ENCODE results near the gene ELOB.

The ELOB gene

DNA sequence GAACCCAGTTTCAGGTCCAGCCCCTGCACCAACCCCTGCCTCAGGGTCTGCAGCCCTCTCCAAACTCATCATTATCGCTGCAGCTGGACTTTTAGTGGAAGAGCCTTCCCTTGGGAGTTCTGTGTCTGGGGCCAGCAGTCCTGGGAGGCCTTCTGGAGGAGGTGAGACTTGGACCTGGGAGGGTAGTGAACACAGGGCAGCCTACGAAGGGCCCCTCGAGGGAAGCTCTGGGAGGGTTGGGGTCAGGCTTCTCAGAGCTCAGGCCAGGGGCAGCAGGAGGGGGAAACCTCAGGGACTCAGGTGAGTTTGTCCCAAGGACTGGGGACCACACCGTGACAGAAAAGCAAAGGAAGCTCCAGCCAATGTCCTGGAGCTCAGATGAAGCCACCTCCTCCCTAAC lies 35.9 kb downstream of the ELOB start:
- peaks cover 7% of the 10 kb centered on the region for H3K4me1 ChIP-seq (ENCODE audit: control insufficient read depth, insufficient read depth, low read depth, low read length)
- no peak overlapping the region for H4K91ac ChIP-seq (ENCODE audit: low read length)
- 87% methylated on average over 4 of the region's 4 CpGs for WGBS
- no peak overlapping the region for H3K4me3 ChIP-seq (ENCODE audit: insufficient read depth in 1 of 2, low read depth in 1 of 2, low read length in 2 of 2)
- H3K36me3 ChIP-seq (ENCODE audit: control insufficient read depth in 1 of 2, insufficient read depth in 2 of 2, low read depth in 1 of 2, low read length in 2 of 2): no peaks in the 10 kb centered on the region
- no peak overlapping the region for H3K9ac ChIP-seq (ENCODE audit: low read length)
- no peak overlapping the region for H2BK15ac ChIP-seq (ENCODE audit: low read depth, poor library complexity, severe bottlenecking)
- H3K9me3 ChIP-seq (ENCODE audit: control insufficient read depth, low read length): no peaks in the 10 kb centered on the region
- peaks cover 4 to 16% of the 10 kb centered on the region in 2 experiments for H3K27me3 ChIP-seq (ENCODE audit: control insufficient read depth in 1 of 2, insufficient read depth in 1 of 2, low read length in 2 of 2)
- no peaks in the 10 kb centered on the region for H3K79me1 ChIP-seq (replicated peaks; ENCODE audit: low read length, poor library complexity, severe bottlenecking)
- H2BK12ac ChIP-seq (ENCODE audit: low read length in 2 of 2): no peak overlapping the region
- H2BK120ac ChIP-seq (ENCODE audit: low read depth, low read length): no peak overlapping the region
- H3K27ac ChIP-seq (ENCODE audit: low read length, poor library complexity, severe bottlenecking): no peak overlapping the region
- no peak overlapping the region for H3K14ac ChIP-seq (ENCODE audit: low read length in 2 of 2)
- H3K18ac ChIP-seq (ENCODE audit: low read depth in 1 of 2, low read length in 2 of 2): no peak overlapping the region
- no peak overlapping the region for H4K8ac ChIP-seq (ENCODE audit: low read length)
- H3K4me2 ChIP-seq (ENCODE audit: low read length, poor library complexity, severe bottlenecking): no peak overlapping the region
- DNase-seq: no peak
- no peak overlapping the region for H3K23ac ChIP-seq (ENCODE audit: low read length in 2 of 2)
- no peak overlapping the region for H2AK5ac ChIP-seq (ENCODE audit: low read length, severe bottlenecking)
- H3K4ac ChIP-seq (ENCODE audit: low read depth in 1 of 2, low read length in 2 of 2): no peak overlapping the region
- no peak overlapping the region for H2BK5ac ChIP-seq (ENCODE audit: low read depth, low read length, poor library complexity, severe bottlenecking)
- H2AFZ ChIP-seq (ENCODE audit: low read depth, low read length): no peak overlapping the region

DNA sequence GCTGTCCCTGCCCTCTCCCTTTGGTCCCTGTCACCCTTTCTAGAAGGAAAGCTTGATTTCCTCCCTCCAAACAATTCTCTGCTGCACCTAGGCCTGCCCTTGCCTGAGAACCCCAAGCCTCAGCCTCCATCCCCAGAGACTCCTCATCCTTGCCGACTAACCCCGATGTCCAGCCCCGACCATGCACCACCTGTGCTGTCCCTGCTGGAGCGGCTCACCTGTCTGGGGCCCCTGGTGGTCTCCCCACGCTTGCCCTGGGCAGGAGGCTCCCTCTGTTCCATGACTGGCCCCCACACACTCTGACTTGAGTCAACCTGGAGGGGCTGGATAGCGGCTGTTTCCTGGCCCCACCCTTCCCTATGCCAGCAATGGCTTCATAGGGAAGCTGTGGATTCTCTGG lies 36.6 kb downstream of the ELOB start:
- no peaks in the 10 kb centered on the region for H3K79me1 ChIP-seq (replicated peaks; ENCODE audit: low read length, poor library complexity, severe bottlenecking)
- no peak overlapping the region for H2BK12ac ChIP-seq (ENCODE audit: low read length in 2 of 2)
- peak overlapping the region in 1 of 2 experiments; percentile 3 for H3K23ac ChIP-seq (ENCODE audit: low read length in 2 of 2)
- H3K18ac ChIP-seq (ENCODE audit: low read depth in 1 of 2, low read length in 2 of 2): no peak overlapping the region
- H4K8ac ChIP-seq (ENCODE audit: low read length): no peak overlapping the region
- H3K14ac ChIP-seq (ENCODE audit: low read length in 2 of 2): no peak overlapping the region
- no peak overlapping the region for H2AK5ac ChIP-seq (ENCODE audit: low read length, severe bottlenecking)
- no peak overlapping the region for H2AFZ ChIP-seq (ENCODE audit: low read depth, low read length)
- peaks cover 7% of the 10 kb centered on the region for H3K4me1 ChIP-seq (ENCODE audit: control insufficient read depth, insufficient read depth, low read depth, low read length)
- H3K4ac ChIP-seq (ENCODE audit: low read depth in 1 of 2, low read length in 2 of 2): no peak overlapping the region
- H2BK5ac ChIP-seq (ENCODE audit: low read depth, low read length, poor library complexity, severe bottlenecking): no peak overlapping the region
- no peak overlapping the region for H3K27ac ChIP-seq (ENCODE audit: low read length, poor library complexity, severe bottlenecking)
- peaks cover 4 to 16% of the 10 kb centered on the region in 2 experiments for H3K27me3 ChIP-seq (ENCODE audit: control insufficient read depth in 1 of 2, insufficient read depth in 1 of 2, low read length in 2 of 2)
- H3K36me3 ChIP-seq (ENCODE audit: control insufficient read depth in 1 of 2, insufficient read depth in 2 of 2, low read depth in 1 of 2, low read length in 2 of 2): no peaks in the 10 kb centered on the region
- no peak overlapping the region for H2BK120ac ChIP-seq (ENCODE audit: low read depth, low read length)
- WGBS: 81% methylated on average over 6 of the region's 6 CpGs
- H3K9me3 ChIP-seq (ENCODE audit: control insufficient read depth, low read length): no peaks in the 10 kb centered on the region
- peak overlapping the region in 1 of 2 experiments; percentile 22 for H3K4me3 ChIP-seq (ENCODE audit: insufficient read depth in 1 of 2, low read depth in 1 of 2, low read length in 2 of 2)
- no peak overlapping the region for H4K91ac ChIP-seq (ENCODE audit: low read length)
- DNase-seq: no peak
- no peak overlapping the region for H2BK15ac ChIP-seq (ENCODE audit: low read depth, poor library complexity, severe bottlenecking)
- H3K4me2 ChIP-seq (ENCODE audit: low read length, poor library complexity, severe bottlenecking): no peak overlapping the region
- H3K9ac ChIP-seq (ENCODE audit: low read length): no peak overlapping the region

DNA sequence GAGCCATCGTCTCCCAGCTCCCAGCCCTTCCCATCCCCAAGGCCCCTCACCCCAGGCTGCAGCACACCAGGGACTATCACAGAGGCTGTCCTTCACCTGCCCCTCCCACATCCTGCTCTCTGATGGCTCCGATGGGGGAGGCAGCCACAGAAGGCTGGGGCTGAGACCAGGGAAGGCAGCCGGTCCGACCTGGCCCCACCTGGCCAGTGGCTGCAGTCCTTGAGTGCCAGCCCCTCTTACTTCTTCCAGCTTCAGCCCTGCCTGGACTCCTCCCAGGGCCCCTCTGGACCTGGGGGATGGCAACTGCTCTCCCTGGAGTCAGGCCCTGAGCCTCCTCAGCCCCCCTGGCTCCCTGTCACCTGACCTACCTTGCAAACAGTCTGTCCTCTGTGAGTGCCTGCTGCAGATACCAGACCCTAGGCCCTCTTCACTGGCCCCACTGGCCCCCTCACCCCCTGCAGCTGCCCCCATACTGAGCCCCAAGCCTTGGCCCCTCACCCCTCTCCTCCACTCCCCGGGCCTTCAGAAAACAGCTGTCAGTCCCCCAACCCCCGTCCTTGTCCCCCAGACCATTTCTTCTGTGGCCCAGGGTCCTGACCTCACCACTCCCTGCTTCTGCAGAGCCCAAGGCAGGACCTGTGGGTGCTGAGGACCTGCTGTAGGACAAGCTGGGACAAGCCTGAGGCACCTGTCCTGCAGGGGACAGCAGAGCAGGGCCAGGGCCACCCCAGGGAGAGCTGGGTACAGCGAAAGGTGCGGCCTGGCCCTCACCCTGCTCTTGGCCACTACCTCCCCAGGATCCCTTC lies 37.3 kb downstream of the ELOB start:
- H2BK15ac ChIP-seq (ENCODE audit: low read depth, poor library complexity, severe bottlenecking): no peak overlapping the region
- peak overlapping the region in 1 of 2 experiments; percentile 22 for H3K4me3 ChIP-seq (ENCODE audit: insufficient read depth in 1 of 2, low read depth in 1 of 2, low read length in 2 of 2)
- no peak overlapping the region for H2BK5ac ChIP-seq (ENCODE audit: low read depth, low read length, poor library complexity, severe bottlenecking)
- no peak overlapping the region for H4K91ac ChIP-seq (ENCODE audit: low read length)
- H3K4ac ChIP-seq (ENCODE audit: low read depth in 1 of 2, low read length in 2 of 2): no peak overlapping the region
- H2BK120ac ChIP-seq (ENCODE audit: low read depth, low read length): no peak overlapping the region
- H3K14ac ChIP-seq (ENCODE audit: low read length in 2 of 2): no peak overlapping the region
- no peak overlapping the region for H2AK5ac ChIP-seq (ENCODE audit: low read length, severe bottlenecking)
- H3K27ac ChIP-seq (ENCODE audit: low read length, poor library complexity, severe bottlenecking): no peak overlapping the region
- DNase-seq: no peak
- H3K36me3 ChIP-seq (ENCODE audit: control insufficient read depth in 1 of 2, insufficient read depth in 2 of 2, low read depth in 1 of 2, low read length in 2 of 2): no peaks in the 10 kb centered on the region
- peaks cover 6% of the 10 kb centered on the region for H3K4me1 ChIP-seq (ENCODE audit: control insufficient read depth, insufficient read depth, low read depth, low read length)
- peak overlapping the region in 1 of 2 experiments; percentile 3 for H3K23ac ChIP-seq (ENCODE audit: low read length in 2 of 2)
- no peak overlapping the region for H2BK12ac ChIP-seq (ENCODE audit: low read length in 2 of 2)
- H3K9ac ChIP-seq (ENCODE audit: low read length): no peak overlapping the region
- H3K18ac ChIP-seq (ENCODE audit: low read depth in 1 of 2, low read length in 2 of 2): no peak overlapping the region
- H2AFZ ChIP-seq (ENCODE audit: low read depth, low read length): no peak overlapping the region
- peak overlapping the region; percentile 10 for H4K8ac ChIP-seq (ENCODE audit: low read length)
- peaks cover 4 to 12% of the 10 kb centered on the region in 2 experiments for H3K27me3 ChIP-seq (ENCODE audit: control insufficient read depth in 1 of 2, insufficient read depth in 1 of 2, low read length in 2 of 2)
- no peaks in the 10 kb centered on the region for H3K79me1 ChIP-seq (replicated peaks; ENCODE audit: low read length, poor library complexity, severe bottlenecking)
- WGBS: 76% methylated on average over 8 of the region's 8 CpGs
- no peak overlapping the region for H3K4me2 ChIP-seq (ENCODE audit: low read length, poor library complexity, severe bottlenecking)
- H3K9me3 ChIP-seq (ENCODE audit: control insufficient read depth, low read length): no peaks in the 10 kb centered on the region

GRCh38 chr16:2738615-2739014 lies 38.5 kb downstream of the ELOB start:
- WGBS: 78% methylated on average over 5 of the region's 5 CpGs

More at GRCh38 chr16:2738615-2739014, 38.5 kb downstream of the ELOB start:
- no peak overlapping the region for H2AFZ ChIP-seq (ENCODE audit: low read depth, low read length)
- H2BK120ac ChIP-seq (ENCODE audit: low read depth, low read length): no peak overlapping the region
- no peak overlapping the region for H3K27ac ChIP-seq (ENCODE audit: low read length, poor library complexity, severe bottlenecking)
- H4K91ac ChIP-seq (ENCODE audit: low read length): no peak overlapping the region
- peaks cover 4 to 12% of the 10 kb centered on the region in 2 experiments for H3K27me3 ChIP-seq (ENCODE audit: control insufficient read depth in 1 of 2, insufficient read depth in 1 of 2, low read length in 2 of 2)
- H3K9me3 ChIP-seq (ENCODE audit: control insufficient read depth, low read length): no peaks in the 10 kb centered on the region
- H3K4me3 ChIP-seq (ENCODE audit: insufficient read depth in 1 of 2, low read depth in 1 of 2, low read length in 2 of 2): no peak overlapping the region
- no peak overlapping the region for H2BK12ac ChIP-seq (ENCODE audit: low read length in 2 of 2)
- H3K4me1 ChIP-seq (ENCODE audit: control insufficient read depth, insufficient read depth, low read depth, low read length): peaks cover 6% of the 10 kb centered on the region
- no peak overlapping the region for H3K9ac ChIP-seq (ENCODE audit: low read length)
- no peak overlapping the region for H3K4me2 ChIP-seq (ENCODE audit: low read length, poor library complexity, severe bottlenecking)
- DNase-seq: no peak
- no peak overlapping the region for H2BK15ac ChIP-seq (ENCODE audit: low read depth, poor library complexity, severe bottlenecking)
- no peak overlapping the region for H3K18ac ChIP-seq (ENCODE audit: low read depth in 1 of 2, low read length in 2 of 2)
- no peak overlapping the region for H3K14ac ChIP-seq (ENCODE audit: low read length in 2 of 2)
- H4K8ac ChIP-seq (ENCODE audit: low read length): no peak overlapping the region
- no peak overlapping the region for H2AK5ac ChIP-seq (ENCODE audit: low read length, severe bottlenecking)
- H3K36me3 ChIP-seq (ENCODE audit: control insufficient read depth in 1 of 2, insufficient read depth in 2 of 2, low read depth in 1 of 2, low read length in 2 of 2): no peaks in the 10 kb centered on the region
- H2BK5ac ChIP-seq (ENCODE audit: low read depth, low read length, poor library complexity, severe bottlenecking): no peak overlapping the region
- H3K23ac ChIP-seq (ENCODE audit: low read length in 2 of 2): no peak overlapping the region
- H3K79me1 ChIP-seq (replicated peaks; ENCODE audit: low read length, poor library complexity, severe bottlenecking): no peaks in the 10 kb centered on the region
- H3K4ac ChIP-seq (ENCODE audit: low read depth in 1 of 2, low read length in 2 of 2): no peak overlapping the region
